ENCODE results near the gene TRMT44.

TRMT44 gene

DNA sequence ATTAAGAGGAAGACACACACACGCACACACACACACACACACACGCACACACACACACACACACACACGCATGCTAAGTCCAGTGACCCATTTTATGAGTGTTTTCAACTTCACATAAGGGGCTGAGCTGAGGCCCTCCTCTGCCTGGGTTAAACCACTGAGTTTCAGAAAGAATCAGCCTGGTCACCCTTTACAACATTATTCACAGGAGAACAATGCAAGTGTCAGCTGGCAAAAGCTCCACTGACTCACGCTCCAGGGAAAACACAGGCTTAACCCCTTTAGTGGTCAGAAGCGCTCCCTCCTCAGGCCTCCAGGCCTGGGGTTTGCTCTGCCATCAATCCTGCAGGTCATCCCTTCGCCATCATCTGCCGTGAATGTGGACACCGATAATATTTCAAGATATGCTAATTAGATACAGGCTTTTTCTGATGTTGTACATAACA, 47.0 kb upstream of the TRMT44 start (continued):
- TF ChIP-seq, protein P1, sequence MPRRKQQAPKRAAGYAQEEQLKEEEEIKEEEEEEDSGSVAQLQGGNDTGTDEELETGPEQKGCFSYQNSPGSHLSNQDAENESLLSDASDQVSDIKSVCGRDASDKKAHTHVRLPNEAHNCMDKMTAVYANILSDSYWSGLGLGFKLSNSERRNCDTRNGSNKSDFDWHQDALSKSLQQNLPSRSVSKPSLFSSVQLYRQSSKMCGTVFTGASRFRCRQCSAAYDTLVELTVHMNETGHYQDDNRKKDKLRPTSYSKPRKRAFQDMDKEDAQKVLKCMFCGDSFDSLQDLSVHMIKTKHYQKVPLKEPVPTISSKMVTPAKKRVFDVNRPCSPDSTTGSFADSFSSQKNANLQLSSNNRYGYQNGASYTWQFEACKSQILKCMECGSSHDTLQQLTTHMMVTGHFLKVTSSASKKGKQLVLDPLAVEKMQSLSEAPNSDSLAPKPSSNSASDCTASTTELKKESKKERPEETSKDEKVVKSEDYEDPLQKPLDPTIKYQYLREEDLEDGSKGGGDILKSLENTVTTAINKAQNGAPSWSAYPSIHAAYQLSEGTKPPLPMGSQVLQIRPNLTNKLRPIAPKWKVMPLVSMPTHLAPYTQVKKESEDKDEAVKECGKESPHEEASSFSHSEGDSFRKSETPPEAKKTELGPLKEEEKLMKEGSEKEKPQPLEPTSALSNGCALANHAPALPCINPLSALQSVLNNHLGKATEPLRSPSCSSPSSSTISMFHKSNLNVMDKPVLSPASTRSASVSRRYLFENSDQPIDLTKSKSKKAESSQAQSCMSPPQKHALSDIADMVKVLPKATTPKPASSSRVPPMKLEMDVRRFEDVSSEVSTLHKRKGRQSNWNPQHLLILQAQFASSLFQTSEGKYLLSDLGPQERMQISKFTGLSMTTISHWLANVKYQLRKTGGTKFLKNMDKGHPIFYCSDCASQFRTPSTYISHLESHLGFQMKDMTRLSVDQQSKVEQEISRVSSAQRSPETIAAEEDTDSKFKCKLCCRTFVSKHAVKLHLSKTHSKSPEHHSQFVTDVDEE (CRISPR knock-in tag; IDR thresholded peaks at IDR 0.05): peak; percentile 62; the same call in 1 of the 2 replicates

DNA sequence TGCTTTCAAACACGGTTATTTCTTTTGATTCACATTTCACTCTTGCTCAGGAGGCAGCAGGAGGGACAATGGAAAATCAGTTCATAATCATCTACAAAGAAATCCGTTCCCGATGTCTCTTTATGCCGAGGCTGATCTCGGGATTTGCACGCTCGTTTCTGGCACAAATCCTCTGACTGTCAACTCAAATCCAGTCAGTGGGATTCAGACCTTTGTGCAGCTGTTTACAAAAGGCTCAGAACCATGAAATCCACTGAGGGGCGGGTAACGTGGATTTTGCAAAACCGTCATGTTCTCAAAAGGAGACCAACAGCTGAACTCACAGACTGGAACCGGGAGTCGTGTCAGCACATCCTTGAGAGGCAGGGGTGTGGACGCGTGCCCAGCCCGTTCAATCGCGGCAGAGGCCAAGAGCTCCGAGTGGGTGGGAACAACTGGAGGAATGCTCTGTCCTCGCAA, 46.5 kb upstream of the TRMT44 start:
- TF ChIP-seq, protein P2, sequence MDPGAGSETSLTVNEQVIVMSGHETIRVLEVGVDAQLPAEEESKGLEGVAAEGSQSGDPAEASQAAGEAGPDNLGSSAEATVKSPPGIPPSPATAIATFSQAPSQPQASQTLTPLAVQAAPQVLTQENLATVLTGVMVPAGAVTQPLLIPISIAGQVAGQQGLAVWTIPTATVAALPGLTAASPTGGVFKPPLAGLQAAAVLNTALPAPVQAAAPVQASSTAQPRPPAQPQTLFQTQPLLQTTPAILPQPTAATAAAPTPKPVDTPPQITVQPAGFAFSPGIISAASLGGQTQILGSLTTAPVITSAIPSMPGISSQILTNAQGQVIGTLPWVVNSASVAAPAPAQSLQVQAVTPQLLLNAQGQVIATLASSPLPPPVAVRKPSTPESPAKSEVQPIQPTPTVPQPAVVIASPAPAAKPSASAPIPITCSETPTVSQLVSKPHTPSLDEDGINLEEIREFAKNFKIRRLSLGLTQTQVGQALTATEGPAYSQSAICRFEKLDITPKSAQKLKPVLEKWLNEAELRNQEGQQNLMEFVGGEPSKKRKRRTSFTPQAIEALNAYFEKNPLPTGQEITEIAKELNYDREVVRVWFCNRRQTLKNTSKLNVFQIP (CRISPR knock-in tag; IDR thresholded peaks at IDR 0.05; ENCODE audit: borderline replicate concordance, low read depth): no peak
- TF ChIP-seq, protein P3, sequence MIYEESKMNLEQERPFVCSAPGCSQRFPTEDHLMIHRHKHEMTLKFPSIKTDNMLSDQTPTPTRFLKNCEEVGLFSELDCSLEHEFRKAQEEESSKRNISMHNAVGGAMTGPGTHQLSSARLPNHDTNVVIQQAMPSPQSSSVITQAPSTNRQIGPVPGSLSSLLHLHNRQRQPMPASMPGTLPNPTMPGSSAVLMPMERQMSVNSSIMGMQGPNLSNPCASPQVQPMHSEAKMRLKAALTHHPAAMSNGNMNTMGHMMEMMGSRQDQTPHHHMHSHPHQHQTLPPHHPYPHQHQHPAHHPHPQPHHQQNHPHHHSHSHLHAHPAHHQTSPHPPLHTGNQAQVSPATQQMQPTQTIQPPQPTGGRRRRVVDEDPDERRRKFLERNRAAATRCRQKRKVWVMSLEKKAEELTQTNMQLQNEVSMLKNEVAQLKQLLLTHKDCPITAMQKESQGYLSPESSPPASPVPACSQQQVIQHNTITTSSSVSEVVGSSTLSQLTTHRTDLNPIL (CRISPR knock-in tag; IDR thresholded peaks at IDR 0.05; ENCODE audit: low read depth): no peak
- no peak for TF ChIP-seq ZNF8 (CRISPR knock-in tag; IDR thresholded peaks at IDR 0.05)
- TF ChIP-seq, protein P4, sequence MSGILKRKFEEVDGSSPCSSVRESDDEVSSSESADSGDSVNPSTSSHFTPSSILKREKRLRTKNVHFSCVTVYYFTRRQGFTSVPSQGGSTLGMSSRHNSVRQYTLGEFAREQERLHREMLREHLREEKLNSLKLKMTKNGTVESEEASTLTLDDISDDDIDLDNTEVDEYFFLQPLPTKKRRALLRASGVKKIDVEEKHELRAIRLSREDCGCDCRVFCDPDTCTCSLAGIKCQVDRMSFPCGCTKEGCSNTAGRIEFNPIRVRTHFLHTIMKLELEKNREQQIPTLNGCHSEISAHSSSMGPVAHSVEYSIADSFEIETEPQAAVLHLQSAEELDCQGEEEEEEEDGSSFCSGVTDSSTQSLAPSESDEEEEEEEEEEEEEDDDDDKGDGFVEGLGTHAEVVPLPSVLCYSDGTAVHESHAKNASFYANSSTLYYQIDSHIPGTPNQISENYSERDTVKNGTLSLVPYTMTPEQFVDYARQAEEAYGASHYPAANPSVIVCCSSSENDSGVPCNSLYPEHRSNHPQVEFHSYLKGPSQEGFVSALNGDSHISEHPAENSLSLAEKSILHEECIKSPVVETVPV (CRISPR knock-in tag; IDR thresholded peaks at IDR 0.05): no peak
- TF ChIP-seq BACH2 (CRISPR knock-in tag; IDR thresholded peaks at IDR 0.05; ENCODE audit: borderline replicate concordance): no peak
- TF ChIP-seq ESRRG (CRISPR knock-in tag; IDR thresholded peaks at IDR 0.05): no peak
- no peak for TF ChIP-seq CSDC2 (CRISPR knock-in tag; IDR thresholded peaks at IDR 0.05)
- TF ChIP-seq OSR1 (CRISPR knock-in tag; IDR thresholded peaks at IDR 0.05): no peak
- TF ChIP-seq ZFP3 (CRISPR knock-in tag; IDR thresholded peaks at IDR 0.05): no peak

DNA sequence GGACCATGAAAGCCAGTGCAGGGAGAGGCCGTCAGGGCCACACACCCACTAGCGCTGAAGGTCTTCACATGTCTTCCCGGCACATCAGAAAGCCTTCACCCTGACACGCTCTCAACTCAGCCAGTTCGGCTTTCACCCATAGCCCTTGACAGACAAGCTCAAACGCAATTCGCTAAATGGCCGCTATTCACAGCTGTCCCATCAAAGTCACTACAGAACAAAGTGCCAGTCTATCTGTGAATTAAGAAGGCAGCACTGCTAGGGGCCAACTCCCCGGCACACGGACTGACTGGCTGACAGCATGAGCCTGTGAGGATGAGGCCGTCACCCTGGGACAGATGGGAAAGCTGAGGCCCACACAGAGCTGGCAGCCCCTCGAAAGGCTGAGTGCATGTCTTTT, 45.8 kb upstream of the TRMT44 start:
- no peak for ATAC-seq
- TF ChIP-seq, protein P5, sequence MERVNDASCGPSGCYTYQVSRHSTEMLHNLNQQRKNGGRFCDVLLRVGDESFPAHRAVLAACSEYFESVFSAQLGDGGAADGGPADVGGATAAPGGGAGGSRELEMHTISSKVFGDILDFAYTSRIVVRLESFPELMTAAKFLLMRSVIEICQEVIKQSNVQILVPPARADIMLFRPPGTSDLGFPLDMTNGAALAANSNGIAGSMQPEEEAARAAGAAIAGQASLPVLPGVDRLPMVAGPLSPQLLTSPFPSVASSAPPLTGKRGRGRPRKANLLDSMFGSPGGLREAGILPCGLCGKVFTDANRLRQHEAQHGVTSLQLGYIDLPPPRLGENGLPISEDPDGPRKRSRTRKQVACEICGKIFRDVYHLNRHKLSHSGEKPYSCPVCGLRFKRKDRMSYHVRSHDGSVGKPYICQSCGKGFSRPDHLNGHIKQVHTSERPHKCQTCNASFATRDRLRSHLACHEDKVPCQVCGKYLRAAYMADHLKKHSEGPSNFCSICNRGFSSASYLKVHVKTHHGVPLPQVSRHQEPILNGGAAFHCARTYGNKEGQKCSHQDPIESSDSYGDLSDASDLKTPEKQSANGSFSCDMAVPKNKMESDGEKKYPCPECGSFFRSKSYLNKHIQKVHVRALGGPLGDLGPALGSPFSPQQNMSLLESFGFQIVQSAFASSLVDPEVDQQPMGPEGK (CRISPR knock-in tag; IDR thresholded peaks at IDR 0.05; ENCODE audit: borderline replicate concordance): no peak
- TF ChIP-seq ZNF70 (CRISPR knock-in tag; IDR thresholded peaks at IDR 0.05) (no peak), ZNF8 (CRISPR knock-in tag; IDR thresholded peaks at IDR 0.05) (no peak), TOX (CRISPR knock-in tag; IDR thresholded peaks at IDR 0.05; ENCODE audit: borderline replicate concordance) (no peak), CSDC2 (CRISPR knock-in tag; IDR thresholded peaks at IDR 0.05) (no peak), ESRRG (CRISPR knock-in tag; IDR thresholded peaks at IDR 0.05) (no peak), RARB (CRISPR knock-in tag; IDR thresholded peaks at IDR 0.05) (no peak), ZFP3 (CRISPR knock-in tag; IDR thresholded peaks at IDR 0.05) (no peak), OSR1 (CRISPR knock-in tag; IDR thresholded peaks at IDR 0.05) (no peak), ISL1 (CRISPR knock-in tag; IDR thresholded peaks at IDR 0.05) (no peak), ZC3H10 (CRISPR knock-in tag; IDR thresholded peaks at IDR 0.05) (no peak), GLIS3 (CRISPR knock-in tag; IDR thresholded peaks at IDR 0.05) (no peak), ZNF565 (CRISPR knock-in tag; conservative IDR thresholded peaks at IDR 0.05; ENCODE audit: low read depth) (no peak), PPARA (CRISPR knock-in tag; IDR thresholded peaks at IDR 0.05; ENCODE audit: borderline replicate concordance) (no peak), ARNTL (CRISPR knock-in tag; IDR thresholded peaks at IDR 0.05; ENCODE audit: borderline replicate concordance, low read depth) (no peak)
- TF ChIP-seq, protein P1 (CRISPR knock-in tag; IDR thresholded peaks at IDR 0.05): no peak
- TF ChIP-seq, protein P4 (CRISPR knock-in tag; IDR thresholded peaks at IDR 0.05): no peak
- TF ChIP-seq, protein P2 (CRISPR knock-in tag; IDR thresholded peaks at IDR 0.05; ENCODE audit: borderline replicate concordance, low read depth): no peak

More for the DNA sequence above, 46.5 kb upstream of the TRMT44 start:
- ATAC-seq: no peak; the same call in 1 of the 3 replicates
